Fibroblast of lung (primary cell): ENCODE results near the gene ZNF660.

Experiments used
- CTCF ChIP-seq, 2 donors: IDR thresholded peaks in 1 of 2; conservative IDR thresholded peaks in 1 of 2; 1 replicate in 1 of 2; 2 replicates in 1 of 2; pipeline ENCODE4 v1.5.1; 2011 to 2012; ENCODE audit warnings: low read length in 2 of 2, control low read depth in 1 of 2, inconsistent platforms in 1 of 2, low read depth in 1 of 2, mild to moderate bottlenecking in 1 of 2
- EZH2 ChIP-seq: IDR thresholded peaks from 2 replicates; pipeline ENCODE4 v1.5.1; 2012; ENCODE audit warnings: low read length, control low read depth, mild to moderate bottlenecking; ENCODE audit errors: missing control alignments

GRCh38 chr3:44557074-44557473, 27.7 kb upstream of the ZNF660 start:
- no peak for TF ChIP-seq CTCF (conservative IDR thresholded peaks at IDR 0.05 in 1 of 2, IDR thresholded peaks at IDR 0.05 in 1 of 2; ENCODE audit: low read depth in 1 of 2, low read length in 2 of 2)
- TF ChIP-seq EZH2 = no peak
